DND-41 (cell line): ENCODE measurements around the gene AKT1S1.

ENCODE experiments used
- EZH2 ChIP-seq: IDR thresholded peaks from 3 replicates; pipeline ENCODE4 v1.6.1; 2012; ENCODE audit warnings: borderline replicate concordance, low read depth, mild to moderate bottlenecking, moderate library complexity, low read length, inconsistent platforms; ENCODE audit not compliant: severe bottlenecking
- TF ChIP-seq, protein P1 (sequence below): IDR thresholded peaks from 2 replicates; pipeline ENCODE4 v1.5.1; 2012; ENCODE audit warnings: borderline replicate concordance, low read length, moderate library complexity, mild to moderate bottlenecking; ENCODE audit not compliant: poor library complexity, severe bottlenecking; ENCODE audit errors: extremely low read depth

DNA sequence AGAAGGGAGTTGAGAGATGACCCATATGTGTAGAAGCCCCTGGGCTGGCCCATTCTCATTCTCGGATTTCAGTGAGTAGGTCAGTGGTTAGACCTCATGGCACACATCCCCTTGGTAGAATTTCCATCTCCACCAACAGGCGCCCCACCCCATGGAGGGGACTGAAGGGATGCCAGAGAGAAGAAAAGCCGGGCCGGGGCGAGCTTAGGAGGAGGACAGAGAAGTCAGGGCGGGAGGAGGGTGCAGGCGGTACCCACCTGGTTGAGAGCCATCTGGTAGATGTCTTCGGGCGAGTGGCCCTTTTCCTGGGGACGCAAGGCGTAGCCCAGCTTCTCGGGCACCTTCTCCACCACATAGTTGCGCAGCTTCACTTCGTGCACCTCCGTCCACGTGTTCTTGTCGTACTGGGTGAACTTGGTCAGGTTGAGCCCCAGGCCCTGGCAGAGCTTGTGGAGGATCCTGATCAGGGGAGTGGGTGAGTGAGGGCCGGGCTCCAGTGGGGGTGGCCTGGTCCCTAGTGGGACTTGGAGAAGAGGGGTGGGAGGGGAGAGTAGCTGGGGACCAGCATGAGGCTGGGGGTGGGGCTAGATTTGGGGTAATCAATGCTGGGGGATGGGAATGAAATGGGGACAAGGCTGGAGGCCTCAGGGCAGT, 17.0 kb upstream of the AKT1S1 start:
- TF ChIP-seq, protein P1, sequence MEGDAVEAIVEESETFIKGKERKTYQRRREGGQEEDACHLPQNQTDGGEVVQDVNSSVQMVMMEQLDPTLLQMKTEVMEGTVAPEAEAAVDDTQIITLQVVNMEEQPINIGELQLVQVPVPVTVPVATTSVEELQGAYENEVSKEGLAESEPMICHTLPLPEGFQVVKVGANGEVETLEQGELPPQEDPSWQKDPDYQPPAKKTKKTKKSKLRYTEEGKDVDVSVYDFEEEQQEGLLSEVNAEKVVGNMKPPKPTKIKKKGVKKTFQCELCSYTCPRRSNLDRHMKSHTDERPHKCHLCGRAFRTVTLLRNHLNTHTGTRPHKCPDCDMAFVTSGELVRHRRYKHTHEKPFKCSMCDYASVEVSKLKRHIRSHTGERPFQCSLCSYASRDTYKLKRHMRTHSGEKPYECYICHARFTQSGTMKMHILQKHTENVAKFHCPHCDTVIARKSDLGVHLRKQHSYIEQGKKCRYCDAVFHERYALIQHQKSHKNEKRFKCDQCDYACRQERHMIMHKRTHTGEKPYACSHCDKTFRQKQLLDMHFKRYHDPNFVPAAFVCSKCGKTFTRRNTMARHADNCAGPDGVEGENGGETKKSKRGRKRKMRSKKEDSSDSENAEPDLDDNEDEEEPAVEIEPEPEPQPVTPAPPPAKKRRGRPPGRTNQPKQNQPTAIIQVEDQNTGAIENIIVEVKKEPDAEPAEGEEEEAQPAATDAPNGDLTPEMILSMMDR, result no peak
- TF ChIP-seq EZH2, result no peak
